Vagina (tissue), 2 donors: ENCODE measurements around the gene MBP.

ENCODE experiments used
- POLR2A ChIP-seq, 2 donors: fragments of 450-650 bp; IDR thresholded peaks; one replicate each; pipeline ENCODE4 v1.6.1; 2017; ENCODE audit warnings: antibody characterized with exemption in 2 of 2, mild to moderate bottlenecking in 2 of 2, moderate library complexity in 2 of 2
- POLR2AphosphoS5 ChIP-seq, 2 donors: sonication (generic); formaldehyde crosslinking; IDR thresholded peaks; one replicate each; pipeline ENCODE4 v1.9.0; 2017; ENCODE audit warnings: antibody characterized with exemption in 2 of 2, mild to moderate bottlenecking in 2 of 2, low read depth in 1 of 2; ENCODE audit not compliant: insufficient read depth in 1 of 2
- TF ChIP-seq, protein P1 (sequence below), 3 experiments: fragments of 450-650 bp in 2 of 3; fragments of 200-600 bp in 1 of 3; sonication (generic) in 1 of 3; IDR thresholded peaks; one replicate each; pipeline ENCODE4 v1.5.1; 2017 to 2019; ENCODE audit warnings: antibody characterized with exemption in 3 of 3, mild to moderate bottlenecking in 2 of 3, moderate library complexity in 2 of 3

DNA sequence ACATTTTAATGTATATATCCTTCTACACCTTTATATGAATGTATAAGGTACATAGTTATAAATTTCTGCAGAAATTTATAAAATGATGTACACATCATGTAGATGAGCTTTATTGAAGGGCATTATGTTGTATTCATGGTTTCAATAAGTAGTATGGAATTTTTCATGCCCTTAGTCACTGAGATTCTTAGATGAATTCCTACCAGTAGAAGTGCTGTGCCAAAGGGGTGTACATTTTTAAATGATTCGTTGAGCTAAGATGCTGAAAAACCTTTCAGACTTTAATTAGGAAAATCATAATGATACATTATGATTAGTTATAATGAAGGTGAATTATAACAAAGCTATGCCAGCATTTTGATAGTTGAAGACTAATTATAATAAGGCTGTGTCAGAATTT lies 195.0 kb downstream of the MBP start:
- TF ChIP-seq, protein P1, sequence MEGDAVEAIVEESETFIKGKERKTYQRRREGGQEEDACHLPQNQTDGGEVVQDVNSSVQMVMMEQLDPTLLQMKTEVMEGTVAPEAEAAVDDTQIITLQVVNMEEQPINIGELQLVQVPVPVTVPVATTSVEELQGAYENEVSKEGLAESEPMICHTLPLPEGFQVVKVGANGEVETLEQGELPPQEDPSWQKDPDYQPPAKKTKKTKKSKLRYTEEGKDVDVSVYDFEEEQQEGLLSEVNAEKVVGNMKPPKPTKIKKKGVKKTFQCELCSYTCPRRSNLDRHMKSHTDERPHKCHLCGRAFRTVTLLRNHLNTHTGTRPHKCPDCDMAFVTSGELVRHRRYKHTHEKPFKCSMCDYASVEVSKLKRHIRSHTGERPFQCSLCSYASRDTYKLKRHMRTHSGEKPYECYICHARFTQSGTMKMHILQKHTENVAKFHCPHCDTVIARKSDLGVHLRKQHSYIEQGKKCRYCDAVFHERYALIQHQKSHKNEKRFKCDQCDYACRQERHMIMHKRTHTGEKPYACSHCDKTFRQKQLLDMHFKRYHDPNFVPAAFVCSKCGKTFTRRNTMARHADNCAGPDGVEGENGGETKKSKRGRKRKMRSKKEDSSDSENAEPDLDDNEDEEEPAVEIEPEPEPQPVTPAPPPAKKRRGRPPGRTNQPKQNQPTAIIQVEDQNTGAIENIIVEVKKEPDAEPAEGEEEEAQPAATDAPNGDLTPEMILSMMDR (IDR thresholded peaks at IDR 0.05): no peak
- TF ChIP-seq POLR2A (IDR thresholded peaks at IDR 0.05) (no peak), POLR2AphosphoS5 (IDR thresholded peaks at IDR 0.05; ENCODE audit: insufficient read depth in 1 of 2, low read depth in 1 of 2) (no peak)
